ENCODE measurements around the gene HEATR5B.

The HEATR5B gene

DNA sequence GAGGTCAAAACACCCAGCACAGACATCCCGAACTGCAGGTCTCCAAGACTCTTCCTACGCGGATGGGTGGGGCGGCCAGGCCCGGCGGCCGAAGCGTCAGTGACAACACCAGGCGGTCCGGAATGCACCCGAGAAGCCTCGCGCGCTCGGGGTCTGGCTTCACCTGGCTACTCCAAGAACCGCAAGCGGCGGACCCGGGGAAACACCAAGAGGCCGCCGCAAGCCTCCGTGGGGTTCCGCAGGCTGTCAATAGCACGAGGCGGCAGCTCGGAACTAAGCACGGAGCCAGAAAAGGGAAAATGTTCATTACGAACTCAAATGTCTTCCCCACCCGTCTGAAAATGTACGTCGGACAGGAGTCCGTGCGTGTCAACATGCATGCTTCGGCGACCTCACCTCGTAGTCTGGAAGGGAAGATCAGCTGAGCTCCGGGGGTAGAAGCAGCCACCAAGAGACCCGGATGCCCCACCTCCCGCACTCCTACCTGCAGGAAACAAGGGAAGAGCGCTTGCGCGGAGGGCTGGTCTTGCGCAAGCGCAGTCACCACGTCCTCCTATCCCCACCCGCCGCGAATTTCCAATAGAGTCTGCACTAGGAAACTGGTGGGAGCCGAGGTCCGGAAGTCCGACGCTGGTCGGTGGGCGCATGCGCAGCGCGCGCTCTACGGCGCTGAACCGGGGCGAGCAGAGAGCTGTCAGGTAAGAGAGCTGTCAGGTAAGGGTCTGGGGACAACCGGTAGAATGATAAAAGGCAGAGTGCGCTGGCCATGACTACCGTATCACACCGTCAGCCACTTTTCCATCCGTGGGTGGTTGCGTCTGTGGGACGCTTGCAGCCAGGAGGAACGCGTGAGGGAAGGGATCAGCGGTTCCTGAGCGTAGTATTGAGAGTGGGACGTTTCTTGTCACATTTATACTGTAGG lies at the start of gene HEATR5B, which contains the start of gene GPATCH11:
Gene HEATR5B (minus strand): TSS at position 500 of the 922 bp plus-strand sequence. CDS start 958 bp downstream, outside the sequence.
Gene GPATCH11 (plus strand): TSS at position 646 of the 922 bp plus-strand sequence. CDS start 3,864 bp downstream, outside the sequence.
- DNase-seq = peak; percentile 67 to 83

GRCh38 chr2:37132914-37133313 lies 48.7 kb upstream of the HEATR5B start:
- no peak for DNase-seq

- DNase-seq = no peak
Observed at GRCh38 chr2:37125416-37125815, 41.2 kb upstream of the HEATR5B start.

GRCh38 chr2:37119157-37119556 lies 35.0 kb upstream of the HEATR5B start:
- DNase-seq = no peak

DNA sequence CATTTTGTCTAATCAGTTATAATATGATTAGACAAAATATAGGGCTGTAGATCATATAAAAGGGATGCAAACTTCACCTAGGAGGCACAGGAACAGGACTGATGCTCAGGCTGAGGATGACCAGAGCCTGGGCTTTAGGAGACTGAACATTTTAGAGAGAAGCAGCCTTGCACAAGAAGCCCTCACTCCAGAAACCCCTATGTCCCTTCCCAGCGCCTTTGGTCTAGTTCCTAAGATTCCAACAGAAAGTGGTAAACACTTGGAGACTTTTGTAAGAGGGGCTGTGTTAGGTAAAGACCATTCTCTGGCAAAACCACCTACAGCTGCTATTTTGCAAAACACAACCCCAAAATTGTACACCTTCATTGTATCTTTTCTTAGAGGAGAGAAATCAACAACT lies 33.4 kb upstream of the HEATR5B start:
- no peak for DNase-seq

GRCh38 chr2:37111958-37112357 lies 27.8 kb upstream of the HEATR5B start:
- DNase-seq = no peak

DNA sequence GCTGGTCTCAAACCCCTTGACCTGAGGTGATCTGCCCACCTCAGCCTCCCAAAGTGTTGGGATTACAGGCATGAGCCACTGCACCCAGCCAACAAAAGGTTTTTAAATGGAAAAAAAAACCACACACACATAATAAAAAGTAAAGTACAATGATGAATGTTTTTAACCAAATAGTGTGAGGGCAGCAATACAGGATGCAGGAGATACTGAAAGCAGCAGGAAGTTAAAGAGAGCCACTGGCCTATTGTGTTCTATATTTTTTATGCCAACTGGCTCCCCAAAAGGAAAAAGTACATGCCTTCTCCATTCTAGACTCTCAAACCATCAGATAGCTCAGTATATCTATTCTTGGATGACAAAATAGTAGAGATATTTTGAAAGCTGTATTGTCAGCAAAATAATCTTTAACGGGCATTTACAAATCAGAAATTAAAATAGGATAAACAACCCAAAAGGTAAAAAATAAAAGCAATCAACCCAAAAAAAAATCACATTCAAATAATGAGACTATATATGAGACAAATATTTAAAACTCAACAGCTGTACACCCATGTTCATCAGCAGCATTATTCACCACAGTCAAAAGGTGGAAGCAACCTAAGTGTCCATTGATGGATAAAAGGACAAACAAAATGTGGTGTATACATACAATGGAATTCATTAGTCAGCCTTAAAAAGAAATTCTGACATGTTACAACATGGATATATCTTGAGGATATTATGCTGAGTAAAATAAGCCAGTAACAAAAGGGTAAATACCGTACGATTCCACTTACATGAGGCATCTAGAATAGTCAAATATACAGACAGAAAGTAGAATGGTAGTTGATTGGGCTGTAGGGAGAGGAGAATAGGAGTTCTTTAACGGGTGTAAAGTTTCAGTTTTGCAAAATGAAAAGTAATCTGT lies 26.4 kb upstream of the HEATR5B start:
- no peak for DNase-seq

- no peak for DNase-seq
Observed at GRCh38 chr2:37109523-37109922, 25.4 kb upstream of the HEATR5B start.

GRCh38 chr2:37105150-37105549 lies 21.0 kb upstream of the HEATR5B start:
- no peak for DNase-seq

- no peak for DNase-seq
Observed at GRCh38 chr2:37104178-37104577, 20.0 kb upstream of the HEATR5B start.

- no peak for DNase-seq
Observed at GRCh38 chr2:37102588-37102987, 18.4 kb upstream of the HEATR5B start.

DNA sequence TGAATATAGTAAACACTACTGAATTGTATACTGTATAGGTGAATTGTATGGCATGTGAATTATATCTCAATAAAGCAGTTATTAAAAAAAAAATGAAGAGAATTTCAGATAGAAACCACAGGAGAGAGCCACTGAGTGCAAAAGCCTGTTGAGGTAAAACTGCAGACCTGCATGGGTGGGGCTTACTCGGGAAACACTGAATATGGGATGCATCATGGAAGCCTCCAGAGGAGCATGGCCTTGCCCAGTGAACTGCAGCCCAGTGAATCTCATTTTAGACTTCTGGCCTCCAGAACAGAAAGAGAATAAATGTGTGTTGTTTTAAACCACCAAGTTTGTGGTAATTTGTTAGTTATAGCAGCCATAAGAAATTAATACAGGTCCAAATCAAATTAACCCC lies 15.9 kb upstream of the HEATR5B start:
- DNase-seq = no peak

GRCh38 chr2:37098416-37099118 lies 14.4 kb upstream of the HEATR5B start:
- no peak for DNase-seq

- DNase-seq = no peak
Observed at GRCh38 chr2:37096568-37096967, 12.4 kb upstream of the HEATR5B start.

DNA sequence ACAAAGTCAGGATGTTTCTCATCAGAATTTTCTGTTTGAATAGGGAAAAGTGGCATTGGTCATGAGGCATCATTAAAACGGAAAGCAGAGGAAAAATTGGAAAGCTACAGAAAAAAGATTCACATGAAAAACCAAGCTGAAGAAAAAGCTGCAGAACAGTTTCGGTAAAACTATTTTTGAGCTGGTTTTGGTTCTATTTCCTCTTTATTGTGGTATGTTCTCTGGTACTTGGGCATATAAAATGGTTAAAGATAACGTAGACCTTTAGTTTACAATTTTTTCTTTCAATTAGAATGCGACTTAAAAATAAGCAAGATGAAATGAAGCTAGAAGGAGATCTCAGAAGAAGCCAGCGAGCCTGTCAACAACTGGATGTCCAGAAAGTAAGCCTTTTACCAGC lies 7.7 kb upstream of the HEATR5B start:
- no peak for DNase-seq

DNA sequence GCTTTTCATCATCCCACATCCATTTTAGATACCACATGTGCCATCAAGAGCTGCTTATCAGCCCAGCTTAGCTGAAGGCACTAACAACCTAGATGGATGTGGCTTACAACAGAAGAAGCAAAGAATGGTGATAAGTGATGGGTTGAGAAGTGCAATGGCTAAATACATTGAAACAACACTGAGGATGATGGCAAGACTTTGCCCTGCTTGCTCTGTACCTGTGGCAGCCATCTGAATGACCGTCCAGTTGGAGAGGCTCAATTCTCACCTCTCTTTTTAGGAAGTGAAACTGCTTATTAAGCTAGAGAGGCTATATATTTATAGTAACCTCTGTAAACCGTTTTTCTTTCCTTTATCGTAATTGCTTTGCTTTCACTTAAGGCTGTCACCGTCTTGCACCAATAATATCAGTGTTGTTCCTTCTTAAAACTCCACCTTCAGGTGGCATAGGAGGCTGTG lies 5.9 kb upstream of the HEATR5B start:
- DNase-seq = no peak

- DNase-seq = no peak
Observed at GRCh38 chr2:37085731-37086147, 1.6 kb upstream of the HEATR5B start.

GRCh38 chr2:37084797-37085196 lies 625 bp upstream of the HEATR5B start:
- DNase-seq = no peak

GRCh38 chr2:37080689-37081088 lies 3.5 kb downstream of the HEATR5B start:
- no peak for DNase-seq

GRCh38 chr2:37080266-37080665 lies 3.9 kb downstream of the HEATR5B start:
- no peak for DNase-seq

GRCh38 chr2:37070931-37071330 lies 13.2 kb downstream of the HEATR5B start:
- DNase-seq = no peak

- no peak for DNase-seq
Observed at GRCh38 chr2:37068686-37069085, 15.5 kb downstream of the HEATR5B start.

DNA sequence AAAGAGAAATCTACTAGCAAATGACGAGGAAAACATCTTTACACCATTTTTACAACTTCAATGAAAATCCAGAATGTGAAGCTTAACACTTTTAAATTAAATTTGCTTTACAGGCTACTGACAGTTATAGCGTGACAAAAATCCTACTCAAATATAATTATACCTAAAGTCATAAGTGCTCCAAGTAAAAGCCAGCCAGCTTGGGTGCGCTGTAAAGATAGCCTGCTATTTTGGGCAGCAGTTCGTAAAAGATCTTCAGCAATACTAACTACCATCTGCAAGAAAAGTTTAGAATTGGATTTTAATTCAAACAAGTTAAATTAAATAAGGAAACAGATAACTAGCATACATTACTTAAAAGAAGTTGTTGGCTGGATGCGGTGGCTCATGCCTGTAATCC lies 22.4 kb downstream of the HEATR5B start:
- DNase-seq = no peak
